ENCODE results near the gene PAMR1. TPM values are rescaled to one million over a fixed set of nuclear protein-coding genes. Genes with fewer than 3 reads are reported as not detected.

PAMR1 gene
- total and polyA plus RNA-seq, 2 donors (not counting 3 experiments of a cell fraction or from before 2014, with no cell fraction given), result not detected

DNA sequence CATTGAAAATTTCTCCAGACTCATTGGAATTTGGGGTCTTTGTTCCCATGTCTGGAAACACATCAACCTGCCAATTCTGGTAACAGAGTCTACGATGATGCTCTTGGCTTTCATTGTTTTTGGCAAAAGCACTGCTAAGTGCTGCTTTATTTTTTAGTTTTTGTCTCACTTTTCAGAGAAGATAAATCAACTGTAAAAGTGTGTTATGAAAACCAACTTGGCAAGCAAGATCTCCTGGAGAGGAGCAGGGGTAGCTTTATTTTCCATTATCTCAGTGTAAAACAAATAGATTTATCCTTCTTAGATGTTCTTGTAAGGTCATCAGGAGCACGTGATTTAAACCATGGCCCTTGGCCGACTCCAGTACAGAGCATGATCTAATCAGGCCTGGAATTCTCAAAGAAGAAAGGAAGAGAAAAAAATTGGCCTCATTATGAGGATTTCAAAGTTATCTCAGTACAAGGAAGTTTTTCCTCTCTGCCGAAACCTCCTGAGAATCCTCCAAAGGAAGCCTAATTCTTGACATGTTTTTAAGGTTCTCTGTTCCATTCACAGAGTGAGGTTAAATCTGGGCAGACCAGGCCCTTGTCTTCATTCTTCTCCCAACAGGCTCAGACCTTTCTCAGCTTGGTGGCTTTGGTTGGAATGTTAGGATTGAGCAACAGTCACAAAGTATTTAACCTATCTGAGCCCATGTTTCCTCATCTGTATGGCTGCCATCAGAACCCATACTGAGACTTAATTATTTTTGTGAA, 16.4 kb upstream of the PAMR1 start:
- H3K9ac ChIP-seq (replicated peaks; ENCODE audit: extremely low read depth, insufficient read depth, low read length), result no peak overlapping the region
- H3K27ac ChIP-seq (ENCODE audit: insufficient read depth, low read depth, low read length), result no peak overlapping the region
- no peak overlapping the region for H2AFZ ChIP-seq (ENCODE audit: low read depth, low read length)
- no TSS peak for BruUV-seq (replicated peaks)
- intact Hi-C loops (cut with micrococcal nuclease), result no loop called here
- no peak overlapping the region for H3K4me3 ChIP-seq (replicated peaks in 1 of 3; ENCODE audit: insufficient read depth in 1 of 3, low read depth in 1 of 3, low read length in 3 of 3)
- ChIA-PET POLR2A (no interaction called here), CTCF (no interaction called here)
- peaks cover 0 to 3% of the 10 kb centered on the region in 2 experiments for H3K27me3 ChIP-seq (ENCODE audit: control insufficient read depth in 2 of 2, insufficient read depth in 2 of 2, low read length in 2 of 2)
- H3K79me2 ChIP-seq (ENCODE audit: control insufficient read depth, insufficient read depth, low read length), result no peaks in the 10 kb centered on the region
- no peaks in the 10 kb centered on the region for H3K36me3 ChIP-seq (ENCODE audit: control insufficient read depth in 2 of 2, extremely low read depth in 1 of 2, insufficient read depth in 2 of 2, low read length in 2 of 2)
- no peaks in the 10 kb centered on the region for H4K20me1 ChIP-seq (replicated peaks; ENCODE audit: control insufficient read depth, extremely low read depth, insufficient read depth, low read length)
- H3K4me2 ChIP-seq (ENCODE audit: insufficient read depth, low read length), result no peak overlapping the region
- dilution Hi-C loops (cut with MboI; ENCODE audit: extremely low pct_ligation_motif_present, low sequenced_read_pairs), result no loop called here
- H3K9me3 ChIP-seq (replicated peaks; ENCODE audit: control insufficient read depth, insufficient read depth, low read length), result no peaks in the 10 kb centered on the region
- DNase-seq (ENCODE audit: low read depth, low spot score) (no peak), FAIRE-seq (no peak)
- no peaks in the 10 kb centered on the region for H3K4me1 ChIP-seq (ENCODE audit: control insufficient read depth, extremely low read depth, insufficient read depth, low read length)
- TF ChIP-seq POLR2A (IDR thresholded peaks at IDR 0.05; ENCODE audit: low read depth, low read length), result no peak
- TF ChIP-seq, protein P1, sequence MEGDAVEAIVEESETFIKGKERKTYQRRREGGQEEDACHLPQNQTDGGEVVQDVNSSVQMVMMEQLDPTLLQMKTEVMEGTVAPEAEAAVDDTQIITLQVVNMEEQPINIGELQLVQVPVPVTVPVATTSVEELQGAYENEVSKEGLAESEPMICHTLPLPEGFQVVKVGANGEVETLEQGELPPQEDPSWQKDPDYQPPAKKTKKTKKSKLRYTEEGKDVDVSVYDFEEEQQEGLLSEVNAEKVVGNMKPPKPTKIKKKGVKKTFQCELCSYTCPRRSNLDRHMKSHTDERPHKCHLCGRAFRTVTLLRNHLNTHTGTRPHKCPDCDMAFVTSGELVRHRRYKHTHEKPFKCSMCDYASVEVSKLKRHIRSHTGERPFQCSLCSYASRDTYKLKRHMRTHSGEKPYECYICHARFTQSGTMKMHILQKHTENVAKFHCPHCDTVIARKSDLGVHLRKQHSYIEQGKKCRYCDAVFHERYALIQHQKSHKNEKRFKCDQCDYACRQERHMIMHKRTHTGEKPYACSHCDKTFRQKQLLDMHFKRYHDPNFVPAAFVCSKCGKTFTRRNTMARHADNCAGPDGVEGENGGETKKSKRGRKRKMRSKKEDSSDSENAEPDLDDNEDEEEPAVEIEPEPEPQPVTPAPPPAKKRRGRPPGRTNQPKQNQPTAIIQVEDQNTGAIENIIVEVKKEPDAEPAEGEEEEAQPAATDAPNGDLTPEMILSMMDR (IDR thresholded peaks at IDR 0.05; ENCODE audit: extremely low read depth in 1 of 2, insufficient read depth in 1 of 2, low read depth in 1 of 2, low read length in 2 of 2), result no peak
- TF ChIP-seq EZH2 (IDR thresholded peaks at IDR 0.05; ENCODE audit: borderline replicate concordance, low read depth, low read length, severe bottlenecking), result no peak
- no peak for TF ChIP-seq POLR2AphosphoS5 (IDR thresholded peaks at IDR 0.05; ENCODE audit: insufficient read depth, low read depth, low read length)
- TF ChIP-seq, protein P2, sequence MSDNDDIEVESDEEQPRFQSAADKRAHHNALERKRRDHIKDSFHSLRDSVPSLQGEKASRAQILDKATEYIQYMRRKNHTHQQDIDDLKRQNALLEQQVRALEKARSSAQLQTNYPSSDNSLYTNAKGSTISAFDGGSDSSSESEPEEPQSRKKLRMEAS (IDR thresholded peaks at IDR 0.05; ENCODE audit: insufficient read depth, insufficient read length), result no peak
- TF ChIP-seq JUN (IDR thresholded peaks at IDR 0.05; ENCODE audit: borderline replicate concordance, insufficient read depth, insufficient read length, low read depth), result no peak
- no peak for TF ChIP-seq MYC (IDR thresholded peaks at IDR 0.05; ENCODE audit: low read depth, low read length)
- TF ChIP-seq FOS (IDR thresholded peaks at IDR 0.05; ENCODE audit: borderline replicate concordance, insufficient read depth, low read length), result no peak
- TF ChIP-seq GATA2 (IDR thresholded peaks at IDR 0.05; ENCODE audit: insufficient read depth, insufficient read length, low read depth, low read length), result no peak
- no peaks in the 10 kb centered on the region for H3K9me1 ChIP-seq (replicated peaks; ENCODE audit: control insufficient read depth, extremely low read depth, insufficient read depth, low read length)
